CD4-positive, alpha-beta T cell treated with Interleukin-6 for 4 hours (primary cell): Measurements from ENCODE around the gene ADGRB2.
A peak's percentile ranks its signal among the peaks of the same experiment; 100 is the strongest.

Experiments used
- DNase-seq: peaks from one replicate; pipeline ENCODE4 v3.0.0-alpha.2; 2020; ENCODE audit warnings: mixed read lengths

Gene ADGRB2

GRCh38 chr1:31795801-31796621 lies 31.9 kb upstream of the ADGRB2 start:
- no peak for DNase-seq

GRCh38 chr1:31795096-31795675 lies 31.0 kb upstream of the ADGRB2 start:
- no peak for DNase-seq

GRCh38 chr1:31793586-31794285 lies 29.6 kb upstream of the ADGRB2 start:
- DNase-seq, result no peak

- DNase-seq, result no peak
These were observed 28.9 kb upstream of the ADGRB2 start for GRCh38 chr1:31793086-31793485.

GRCh38 chr1:31792541-31792940 lies 28.4 kb upstream of the ADGRB2 start:
- DNase-seq, result no peak

GRCh38 chr1:31792116-31792515 lies 28.0 kb upstream of the ADGRB2 start:
- no peak for DNase-seq

GRCh38 chr1:31791131-31791858 lies 27.2 kb upstream of the ADGRB2 start:
- DNase-seq, result no peak

- no peak for DNase-seq
These were observed 26.5 kb upstream of the ADGRB2 start for GRCh38 chr1:31790641-31791091.

GRCh38 chr1:31790140-31790539 lies 26.0 kb upstream of the ADGRB2 start:
- DNase-seq, result no peak

GRCh38 chr1:31789259-31790065 lies 25.3 kb upstream of the ADGRB2 start:
- DNase-seq, result peak; percentile 96

- DNase-seq, result no peak
These were observed 24.7 kb upstream of the ADGRB2 start for GRCh38 chr1:31788825-31789256.

GRCh38 chr1:31788138-31788824 lies 24.1 kb upstream of the ADGRB2 start:
- DNase-seq, result peak; percentile 92

GRCh38 chr1:31787786-31788137 lies 23.6 kb upstream of the ADGRB2 start:
- DNase-seq, result no peak

- no peak for DNase-seq
These were observed 23.1 kb upstream of the ADGRB2 start for GRCh38 chr1:31787261-31787660.

- DNase-seq, result no peak
These were observed 22.4 kb upstream of the ADGRB2 start for GRCh38 chr1:31786366-31787060.

- DNase-seq, result no peak
These were observed 21.8 kb upstream of the ADGRB2 start for GRCh38 chr1:31785947-31786290.

GRCh38 chr1:31785020-31785946 lies 21.1 kb upstream of the ADGRB2 start:
- no peak for DNase-seq

- DNase-seq, result no peak
These were observed 20.3 kb upstream of the ADGRB2 start for GRCh38 chr1:31784356-31785019.

GRCh38 chr1:31783846-31784245 lies 19.7 kb upstream of the ADGRB2 start:
- DNase-seq, result no peak
